HG03342 (cell line): ENCODE measurements around the gene GUF1.
A peak's percentile ranks its signal among the peaks of the same experiment; 100 is the strongest.

Experiments
- ATAC-seq: cut with Tn5 transposase; IDR thresholded peaks from one replicate; pipeline ENCODE4 v1.9.1; 2021; ENCODE audit warnings: mild to moderate bottlenecking, moderate library complexity; ENCODE audit not compliant: unreplicated experiment

The GUF1 gene, protein sequence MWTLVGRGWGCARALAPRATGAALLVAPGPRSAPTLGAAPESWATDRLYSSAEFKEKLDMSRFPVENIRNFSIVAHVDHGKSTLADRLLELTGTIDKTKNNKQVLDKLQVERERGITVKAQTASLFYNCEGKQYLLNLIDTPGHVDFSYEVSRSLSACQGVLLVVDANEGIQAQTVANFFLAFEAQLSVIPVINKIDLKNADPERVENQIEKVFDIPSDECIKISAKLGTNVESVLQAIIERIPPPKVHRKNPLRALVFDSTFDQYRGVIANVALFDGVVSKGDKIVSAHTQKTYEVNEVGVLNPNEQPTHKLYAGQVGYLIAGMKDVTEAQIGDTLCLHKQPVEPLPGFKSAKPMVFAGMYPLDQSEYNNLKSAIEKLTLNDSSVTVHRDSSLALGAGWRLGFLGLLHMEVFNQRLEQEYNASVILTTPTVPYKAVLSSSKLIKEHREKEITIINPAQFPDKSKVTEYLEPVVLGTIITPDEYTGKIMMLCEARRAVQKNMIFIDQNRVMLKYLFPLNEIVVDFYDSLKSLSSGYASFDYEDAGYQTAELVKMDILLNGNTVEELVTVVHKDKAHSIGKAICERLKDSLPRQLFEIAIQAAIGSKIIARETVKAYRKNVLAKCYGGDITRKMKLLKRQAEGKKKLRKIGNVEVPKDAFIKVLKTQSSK

DNA sequence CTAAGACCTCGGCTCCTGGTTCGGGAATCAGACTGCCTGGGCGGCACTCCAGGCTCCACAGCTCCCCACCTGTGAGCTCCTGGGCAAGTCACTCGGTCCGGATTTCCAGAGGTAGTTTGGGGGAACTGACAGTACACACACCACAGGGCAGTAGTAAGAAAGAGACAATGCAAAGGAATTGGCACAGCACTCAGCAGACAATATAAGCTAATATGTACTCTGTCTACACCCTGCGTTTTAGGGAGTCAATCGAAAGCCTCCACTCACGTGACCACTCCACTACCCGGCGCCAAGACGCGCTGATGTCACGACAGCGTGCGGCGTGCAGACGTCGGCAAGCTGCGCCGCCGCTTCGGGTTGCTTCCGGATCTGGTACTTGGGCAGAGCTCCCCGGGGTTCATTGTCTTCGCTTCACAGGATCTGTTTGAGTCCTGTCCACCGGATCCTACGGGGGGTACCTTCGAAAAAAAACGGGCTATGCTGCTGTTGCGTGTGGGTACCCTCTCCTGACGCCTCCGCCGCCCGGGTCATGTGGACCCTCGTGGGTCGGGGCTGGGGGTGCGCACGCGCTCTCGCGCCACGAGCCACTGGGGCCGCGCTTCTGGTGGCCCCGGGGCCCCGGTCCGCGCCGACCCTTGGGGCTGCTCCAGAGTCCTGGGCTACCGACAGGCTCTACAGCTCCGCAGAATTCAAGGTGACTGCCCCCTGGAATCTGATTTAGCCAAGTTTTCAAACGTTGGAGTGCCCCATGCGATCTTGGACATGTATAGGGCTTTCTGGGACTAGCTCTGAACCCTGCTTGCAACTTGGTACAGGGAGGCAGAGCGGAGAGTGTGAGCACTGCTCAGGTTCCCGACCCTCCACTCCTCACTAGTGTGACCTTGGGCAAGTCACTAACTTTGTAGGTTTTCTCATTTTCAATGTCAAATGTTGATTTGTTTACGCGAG lies at the start of gene GUF1:
Gene GUF1, plus strand, starts transcription at position 327 of the 948 bp plus-strand sequence. Its CDS starts 203 bp downstream, at position 530.
- ATAC-seq, result peak; percentile 96

DNA sequence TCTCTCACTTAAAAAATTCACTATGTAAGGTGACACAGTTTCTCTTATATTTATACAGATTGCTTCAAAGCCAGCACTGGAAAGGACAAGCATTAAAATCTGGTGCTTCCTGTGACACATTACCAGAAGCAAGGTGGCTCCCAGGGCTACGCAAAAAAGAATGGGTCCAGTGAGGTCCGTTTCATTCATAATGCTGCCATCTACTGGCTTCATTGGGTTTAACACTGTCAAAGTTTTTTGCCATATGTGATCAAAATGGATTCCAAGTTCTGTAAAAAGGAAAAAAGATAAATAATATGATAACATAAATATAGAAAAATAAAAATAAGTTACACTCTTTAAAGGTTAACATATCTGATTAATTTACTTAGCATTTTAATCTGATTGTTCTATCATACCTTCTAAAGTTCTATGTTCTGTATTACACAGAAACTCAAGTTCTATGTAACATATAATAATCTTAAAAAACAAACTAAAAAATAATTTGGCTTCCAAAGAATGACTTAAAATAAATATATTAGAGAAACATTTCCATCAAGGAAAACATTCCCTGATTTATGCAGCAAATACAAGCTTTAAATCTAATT lies 48.8 kb upstream of the GUF1 start:
- ATAC-seq, result peak; percentile 99

DNA sequence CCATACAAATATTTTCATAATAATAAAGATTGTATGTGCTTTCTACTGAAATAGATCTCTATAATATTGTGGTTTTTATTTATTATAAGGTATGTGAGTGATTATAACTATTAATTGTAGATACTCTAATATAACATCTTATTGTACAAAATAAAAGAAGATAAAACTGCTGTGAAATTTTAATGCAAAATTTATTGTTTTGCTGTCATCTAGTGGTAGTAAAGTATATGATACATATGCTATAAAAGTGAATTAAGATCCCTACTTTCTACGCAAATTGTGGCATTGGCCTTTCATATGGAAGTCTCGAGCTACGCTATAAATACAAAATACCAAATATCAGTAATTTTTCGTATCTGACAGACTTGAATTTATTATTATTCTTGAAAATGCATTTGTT lies 46.1 kb upstream of the GUF1 start:
- no peak for ATAC-seq

DNA sequence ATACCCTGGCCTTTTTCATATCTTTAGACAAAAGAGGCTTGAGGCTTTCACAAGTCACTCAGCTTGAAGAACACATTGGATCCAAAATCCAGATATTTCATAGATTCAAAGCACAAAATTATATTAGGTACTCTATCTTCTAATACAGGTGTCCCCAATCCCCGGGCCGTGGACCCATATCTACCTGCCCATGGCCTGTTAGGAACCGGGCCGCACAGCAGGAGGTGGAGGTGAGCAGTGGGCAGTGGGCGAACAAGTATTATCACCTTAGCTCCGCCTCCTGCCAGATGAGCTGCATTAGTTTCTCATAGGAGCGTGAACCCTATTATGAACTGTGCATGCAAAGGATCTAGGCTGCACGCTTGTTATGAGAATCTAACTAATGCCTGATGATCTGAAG lies 45.5 kb upstream of the GUF1 start:
- ATAC-seq, result no peak

DNA sequence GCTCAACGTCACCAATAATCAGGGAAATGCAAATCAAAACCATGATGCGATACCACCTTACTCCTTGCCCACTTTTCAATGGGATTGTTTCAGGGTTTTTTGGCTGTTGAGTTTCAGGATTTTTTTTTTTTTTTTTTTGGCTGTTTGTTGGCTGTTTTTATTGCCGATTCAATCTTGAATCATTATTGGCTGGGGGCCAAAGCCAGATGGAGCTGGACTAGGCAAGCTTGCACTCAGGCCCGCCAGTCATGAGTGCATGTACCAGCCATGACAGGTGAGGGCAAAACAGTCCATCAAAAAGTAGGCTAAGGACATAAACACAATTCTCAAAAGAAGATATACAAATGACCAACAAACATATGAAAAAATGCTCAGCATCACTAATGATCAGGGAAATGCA lies 40.1 kb upstream of the GUF1 start:
- no peak for ATAC-seq

DNA sequence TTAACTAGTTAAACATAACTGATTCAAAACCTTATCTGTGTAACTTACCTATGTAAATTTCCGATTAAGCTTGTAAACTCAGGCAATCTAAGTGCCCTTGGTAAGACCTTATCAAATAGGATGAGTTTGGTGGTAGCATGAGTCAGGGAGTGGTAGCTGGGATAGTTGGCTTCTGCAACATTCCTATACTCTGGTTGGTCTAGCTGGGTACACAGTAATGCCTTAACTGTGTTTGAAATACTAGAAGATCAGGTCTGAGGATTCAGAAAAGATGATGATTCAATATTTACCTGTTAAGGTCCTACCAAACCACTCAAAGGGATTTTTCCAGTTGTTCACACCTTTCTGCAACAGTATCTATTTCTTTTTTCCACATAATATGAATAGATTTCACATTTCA lies 32.1 kb upstream of the GUF1 start:
- ATAC-seq, result no peak

DNA sequence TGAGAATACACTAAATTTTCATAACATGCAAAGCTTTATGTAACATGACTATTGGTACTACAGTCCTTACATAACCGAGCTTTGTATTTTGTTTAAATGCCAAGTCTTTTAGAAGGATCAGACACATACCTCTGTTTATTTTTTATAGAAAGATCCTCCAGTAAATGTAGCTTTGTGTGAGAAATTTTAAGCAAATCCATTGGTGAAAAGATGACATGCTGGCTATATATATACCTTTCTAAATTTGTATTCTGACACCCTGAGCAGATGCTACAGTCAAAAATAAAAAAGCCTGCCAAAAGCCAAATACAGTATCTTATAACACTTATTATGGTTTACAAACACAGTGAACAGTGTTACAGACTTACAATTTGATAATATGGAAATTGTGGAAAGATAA lies 26.8 kb upstream of the GUF1 start, which contains the start of gene YIPF7:
Gene YIPF7, minus strand, starts transcription at position 201 of the 400 bp plus-strand sequence. CDS start 1,525 bp downstream, outside the sequence.
- ATAC-seq, result no peak

DNA sequence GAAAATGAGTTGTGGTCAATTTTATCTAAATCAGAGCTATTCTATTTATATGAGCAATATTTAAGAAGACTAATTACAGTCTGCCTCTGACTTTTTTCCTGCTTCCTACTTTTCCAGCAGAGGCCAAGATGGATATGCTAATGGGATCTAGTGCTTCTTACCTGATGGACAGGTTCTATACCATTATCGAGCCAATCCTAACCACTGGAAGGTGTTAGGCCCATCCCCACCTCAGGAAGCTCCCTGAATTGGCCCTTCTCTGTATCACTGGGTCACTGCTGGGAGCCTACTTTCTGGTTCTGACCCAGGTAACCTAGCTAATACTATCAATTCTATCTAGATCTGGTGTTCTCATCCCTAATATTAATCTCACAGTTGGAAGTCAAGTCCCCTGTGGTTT lies 26.2 kb upstream of the GUF1 start:
- no peak for ATAC-seq

DNA sequence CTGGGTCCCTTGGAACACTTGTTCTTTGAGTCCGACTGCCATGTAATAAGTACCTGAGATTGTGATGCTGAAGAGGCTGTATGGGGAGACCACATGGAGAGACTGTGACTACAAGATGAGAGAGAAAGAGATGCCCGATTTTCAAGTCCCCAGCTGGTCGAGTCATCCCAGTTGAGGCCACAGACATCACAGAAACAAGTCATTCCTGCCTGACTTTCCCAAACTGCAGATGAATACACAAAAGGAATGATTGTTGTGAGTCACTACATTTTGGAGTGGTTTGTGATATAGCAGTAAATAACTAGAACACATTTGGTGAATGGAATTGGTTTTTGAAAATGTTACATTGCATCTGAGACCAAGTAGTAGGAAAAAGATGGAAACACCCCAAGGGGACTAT lies 17.8 kb upstream of the GUF1 start:
- ATAC-seq, result no peak

DNA sequence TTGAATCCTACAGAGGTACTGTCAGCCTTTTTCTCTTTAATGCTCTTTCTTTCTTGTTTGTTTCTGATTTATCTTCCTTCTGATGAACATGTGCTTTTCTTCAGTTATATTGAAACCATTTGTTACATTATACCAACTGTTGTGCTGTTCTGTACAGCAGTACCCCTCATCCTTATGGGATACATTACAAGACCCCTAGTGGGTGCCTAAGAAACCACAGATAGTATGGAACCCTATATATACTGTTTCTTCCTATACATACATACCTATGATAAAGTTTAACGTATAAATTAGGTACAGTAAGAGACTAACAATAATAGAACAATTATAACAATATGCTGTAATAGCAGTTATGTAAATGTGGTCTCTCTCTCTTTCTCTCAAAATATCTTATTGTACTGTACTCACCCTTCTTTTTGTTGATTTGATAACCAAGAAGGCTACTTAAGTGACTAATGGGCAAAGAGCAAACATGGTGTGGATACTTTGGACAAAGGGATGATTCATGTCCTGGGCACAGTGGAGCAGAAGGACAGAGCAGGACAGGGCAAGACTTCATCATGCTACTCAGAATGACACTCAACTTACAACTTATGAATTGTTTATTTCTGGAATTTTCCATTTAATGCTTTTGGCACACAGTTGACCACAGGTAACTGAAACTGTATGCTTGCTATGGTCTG lies 16.1 kb upstream of the GUF1 start:
- no peak for ATAC-seq

DNA sequence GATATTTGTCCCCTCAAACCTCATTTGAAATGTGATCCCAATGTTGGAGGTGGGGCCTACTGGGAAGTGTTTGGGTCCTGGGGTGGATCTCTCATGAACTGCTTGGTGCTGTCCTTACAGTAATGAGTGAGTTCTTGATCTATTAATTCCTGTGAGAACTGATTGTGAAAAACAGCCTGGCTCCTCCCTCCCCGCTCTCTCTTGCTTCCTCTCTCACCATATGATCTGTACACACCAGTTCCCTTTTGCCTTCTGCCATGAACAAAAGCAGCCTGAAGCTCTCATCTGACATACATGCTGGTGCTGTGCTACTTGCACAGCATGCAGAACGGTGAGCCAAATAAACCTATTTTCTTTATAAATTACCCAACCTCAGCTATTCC lies 15.6 kb upstream of the GUF1 start:
- ATAC-seq, result no peak

DNA sequence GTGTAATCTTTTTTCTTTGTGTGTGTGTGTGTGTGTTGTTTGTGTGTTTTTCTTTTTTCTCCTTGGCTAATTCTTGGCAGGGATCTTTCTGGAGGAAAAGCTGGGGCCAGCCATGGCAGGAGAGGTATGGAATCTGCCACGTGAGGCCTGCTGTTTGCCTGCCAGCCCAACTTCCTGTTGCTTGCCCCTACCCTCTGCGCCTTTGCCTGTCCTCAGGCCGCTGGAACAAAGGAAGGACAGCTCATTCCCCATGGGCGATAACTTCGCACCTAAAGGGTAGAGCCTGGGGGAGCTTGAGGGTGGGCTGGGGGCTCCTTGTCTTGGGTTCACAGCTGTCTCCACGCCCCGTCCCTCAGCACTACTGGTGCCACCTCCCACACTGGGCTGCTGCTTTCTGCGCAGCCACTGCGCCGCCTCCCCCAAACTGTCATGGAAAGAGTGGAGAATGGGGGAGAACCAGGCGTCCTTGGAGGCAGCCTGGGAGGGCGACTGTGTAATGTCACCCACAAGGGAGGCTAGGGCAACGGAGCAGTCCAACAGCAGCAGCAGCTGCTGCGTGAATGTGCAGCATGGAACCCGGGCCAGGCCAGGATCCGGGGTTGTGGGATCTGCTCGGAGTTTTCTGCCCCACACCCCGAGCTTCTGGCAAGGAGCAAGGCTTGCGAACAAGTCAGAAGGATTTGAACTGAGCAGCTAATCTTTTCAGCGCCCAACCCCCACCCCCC lies 14.5 kb upstream of the GUF1 start:
- no peak for ATAC-seq

DNA sequence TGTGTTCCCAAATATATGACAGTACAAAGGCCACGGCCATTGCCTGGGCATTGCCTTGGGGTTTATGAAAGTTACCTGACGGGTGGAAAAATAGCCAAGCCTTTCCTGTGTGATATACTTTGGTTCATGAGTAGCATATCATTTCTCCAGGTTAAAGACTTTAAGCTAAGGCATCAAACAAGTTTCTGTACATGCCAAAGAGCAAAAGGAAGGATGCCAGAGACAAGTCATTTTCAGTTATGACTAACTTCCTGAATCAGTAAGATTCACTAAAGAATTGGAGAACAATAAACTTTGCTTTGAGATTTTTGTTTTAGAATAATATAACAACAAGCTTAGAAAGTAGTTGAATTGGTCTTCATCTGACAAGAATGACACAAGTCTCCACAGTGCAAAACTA lies 9.7 kb upstream of the GUF1 start:
- ATAC-seq, result no peak

DNA sequence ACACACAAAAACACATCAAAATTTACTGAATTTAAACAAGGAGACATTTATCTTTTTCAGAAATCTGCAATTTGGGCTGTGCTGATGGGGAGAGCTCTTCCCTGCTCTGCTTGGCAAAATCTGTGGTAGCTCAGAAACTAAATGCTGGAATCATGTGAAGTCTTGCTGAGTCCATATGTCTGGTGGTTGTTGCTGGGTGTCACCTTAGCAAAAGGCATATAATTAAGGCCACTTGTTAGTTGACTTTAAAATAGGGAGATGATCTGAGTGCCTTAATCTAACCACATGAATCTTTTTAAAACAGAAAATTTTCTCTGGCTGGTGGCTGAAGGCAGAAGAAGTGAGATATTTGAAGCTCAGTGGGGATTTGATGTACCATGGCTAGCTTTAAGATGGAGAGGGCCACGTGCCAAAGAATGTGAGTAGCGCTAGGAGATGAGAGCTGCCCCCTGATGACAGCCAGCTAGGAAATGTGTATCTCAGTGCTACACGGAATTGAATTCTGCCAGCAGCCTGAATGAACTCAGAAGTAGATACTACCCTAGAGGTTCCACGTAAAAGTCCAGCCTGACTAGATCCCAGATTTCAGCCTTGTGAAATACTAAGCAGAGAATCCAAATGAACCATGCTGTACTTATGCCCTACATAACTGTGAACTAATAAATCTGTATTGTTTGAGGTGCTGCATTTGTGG lies 7.6 kb upstream of the GUF1 start:
- ATAC-seq, result no peak

DNA sequence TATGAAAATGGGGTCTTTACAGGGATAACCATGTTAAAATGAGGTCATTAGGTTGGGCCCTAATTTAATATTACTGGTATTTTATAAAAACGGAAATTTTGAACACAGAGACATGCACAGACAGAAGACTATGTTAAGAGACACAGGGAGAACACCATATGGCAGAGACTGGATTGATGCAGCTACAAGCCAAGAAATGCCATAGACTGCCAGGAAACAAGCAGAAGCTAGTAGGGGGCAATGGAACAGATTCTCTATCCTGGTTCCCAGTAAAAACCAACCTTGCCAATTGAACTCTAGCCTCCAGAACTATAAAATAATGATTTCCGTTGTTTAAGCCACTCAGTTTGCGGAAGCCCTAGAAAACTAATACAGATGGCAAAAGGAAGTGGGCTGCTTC lies 6.6 kb upstream of the GUF1 start:
- ATAC-seq, result no peak

DNA sequence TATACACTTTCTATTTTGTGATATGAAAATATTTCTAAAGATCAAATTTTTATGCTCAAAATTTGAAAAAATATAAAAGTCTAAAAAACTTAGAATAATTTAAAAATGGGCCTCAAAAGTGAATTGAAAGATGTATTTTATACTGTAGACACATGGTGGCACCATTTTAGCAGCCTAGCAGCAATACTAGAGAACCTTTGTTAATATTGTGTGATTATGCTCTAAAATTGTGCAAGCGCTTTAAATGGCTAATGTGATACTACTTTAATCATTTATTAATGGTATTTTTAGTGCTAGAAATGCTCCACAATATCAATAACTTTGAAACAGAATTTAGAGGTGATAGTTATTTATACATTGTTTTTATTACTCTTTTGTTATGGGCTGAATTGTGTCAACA lies 3.7 kb upstream of the GUF1 start:
- ATAC-seq, result no peak

DNA sequence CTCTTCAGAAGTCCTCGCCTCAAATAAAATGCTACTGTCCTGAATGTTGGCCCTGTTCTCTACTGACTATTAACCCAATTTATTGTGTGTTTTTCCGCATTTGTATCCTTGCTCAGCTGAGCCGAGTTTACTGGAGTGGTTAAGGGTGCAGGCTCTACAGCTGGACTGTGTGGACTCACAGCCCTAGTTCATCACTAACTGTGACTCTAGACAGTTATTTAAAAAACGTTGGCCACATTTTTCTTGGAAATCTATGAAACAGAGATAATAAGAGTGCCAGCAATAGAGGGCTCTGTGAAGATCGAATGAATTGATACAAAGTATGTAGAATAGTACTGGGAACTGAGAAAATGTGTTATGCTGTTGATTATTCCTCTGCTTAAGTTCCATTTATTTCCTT lies 2.9 kb upstream of the GUF1 start:
- ATAC-seq, result no peak

DNA sequence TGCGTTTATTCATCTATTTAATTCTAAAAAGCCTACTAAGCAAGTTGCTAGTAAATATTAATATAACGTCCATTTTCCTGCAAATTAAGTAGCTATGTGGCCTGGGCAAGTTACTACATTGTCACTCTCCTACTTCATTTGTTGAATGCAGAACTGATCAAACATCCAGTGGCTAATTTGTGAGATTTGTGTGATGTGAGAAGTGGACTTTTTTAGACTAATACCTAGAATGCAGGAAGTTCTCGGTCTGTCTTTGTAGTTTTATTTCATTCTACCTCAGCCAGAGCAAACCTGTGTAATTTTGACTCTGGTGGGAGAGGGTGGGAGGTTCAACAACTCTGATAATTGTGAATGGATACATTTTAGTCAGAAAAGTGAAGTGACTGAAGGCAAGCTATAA lies 840 bp downstream of the GUF1 start:
- peak; percentile 6 for ATAC-seq

DNA sequence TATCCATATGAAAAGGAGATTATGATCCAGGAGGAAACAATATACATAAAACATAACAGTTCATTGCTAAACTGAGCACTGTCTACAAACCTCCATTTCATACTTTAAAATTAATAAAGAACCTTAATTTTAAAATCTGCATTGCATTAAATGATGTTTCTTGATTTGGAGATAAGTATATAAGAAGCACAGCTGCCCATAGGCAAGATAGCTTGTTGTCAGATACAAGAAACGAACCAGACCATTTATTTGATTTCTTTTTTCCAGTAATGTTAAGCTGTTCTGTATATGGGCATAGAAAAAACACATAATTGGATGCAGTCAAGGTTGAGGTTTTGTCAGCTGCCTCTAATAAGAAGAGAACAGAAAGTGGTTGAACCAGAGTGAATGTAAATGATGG lies 6.4 kb downstream of the GUF1 start:
- no peak for ATAC-seq
